ENCODE results near the gene GPN2.

GPN2 gene

GRCh38 chr1:26889551-26890466 is at the start of gene GPN2:
GPN2 (minus strand) TSS chr1:26890283; CDS start chr1:26890096, 187 bp downstream.
- DNase-seq, result peak; percentile 80

- no peak for DNase-seq
These were observed 48.6 kb upstream of the GPN2 start for GRCh38 chr1:26938659-26939025.

- no peak for DNase-seq
These were observed 48.0 kb upstream of the GPN2 start for GRCh38 chr1:26938004-26938658.

GRCh38 chr1:26936823-26937222 is 46.7 kb upstream of the GPN2 start:
- DNase-seq, result no peak

GRCh38 chr1:26932531-26932930 is 42.4 kb upstream of the GPN2 start:
- no peak for DNase-seq

- DNase-seq, result no peak
These were observed 33.6 kb upstream of the GPN2 start for GRCh38 chr1:26923711-26924110.

DNA sequence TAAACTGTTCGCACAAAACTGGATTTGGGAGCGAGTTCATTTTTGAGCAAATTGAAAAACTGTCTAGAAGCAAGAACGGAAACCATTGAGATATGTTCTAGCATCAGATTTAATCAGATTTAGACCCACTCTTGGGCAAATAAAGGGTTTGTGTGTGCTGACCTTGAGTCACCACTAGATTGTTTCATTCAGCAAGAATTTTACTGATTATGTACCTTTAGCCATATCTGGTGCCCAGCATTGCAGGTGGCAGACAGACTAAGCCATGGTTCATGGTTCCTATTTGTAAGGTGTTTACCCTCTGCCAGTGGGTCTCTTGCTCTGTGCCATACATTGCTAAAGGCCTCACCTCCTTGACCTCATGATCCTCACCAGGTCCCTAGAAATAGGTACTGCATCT is 32.8 kb upstream of the GPN2 start:
- no peak for DNase-seq

GRCh38 chr1:26922431-26922729 is 32.3 kb upstream of the GPN2 start:
- DNase-seq, result no peak

DNA sequence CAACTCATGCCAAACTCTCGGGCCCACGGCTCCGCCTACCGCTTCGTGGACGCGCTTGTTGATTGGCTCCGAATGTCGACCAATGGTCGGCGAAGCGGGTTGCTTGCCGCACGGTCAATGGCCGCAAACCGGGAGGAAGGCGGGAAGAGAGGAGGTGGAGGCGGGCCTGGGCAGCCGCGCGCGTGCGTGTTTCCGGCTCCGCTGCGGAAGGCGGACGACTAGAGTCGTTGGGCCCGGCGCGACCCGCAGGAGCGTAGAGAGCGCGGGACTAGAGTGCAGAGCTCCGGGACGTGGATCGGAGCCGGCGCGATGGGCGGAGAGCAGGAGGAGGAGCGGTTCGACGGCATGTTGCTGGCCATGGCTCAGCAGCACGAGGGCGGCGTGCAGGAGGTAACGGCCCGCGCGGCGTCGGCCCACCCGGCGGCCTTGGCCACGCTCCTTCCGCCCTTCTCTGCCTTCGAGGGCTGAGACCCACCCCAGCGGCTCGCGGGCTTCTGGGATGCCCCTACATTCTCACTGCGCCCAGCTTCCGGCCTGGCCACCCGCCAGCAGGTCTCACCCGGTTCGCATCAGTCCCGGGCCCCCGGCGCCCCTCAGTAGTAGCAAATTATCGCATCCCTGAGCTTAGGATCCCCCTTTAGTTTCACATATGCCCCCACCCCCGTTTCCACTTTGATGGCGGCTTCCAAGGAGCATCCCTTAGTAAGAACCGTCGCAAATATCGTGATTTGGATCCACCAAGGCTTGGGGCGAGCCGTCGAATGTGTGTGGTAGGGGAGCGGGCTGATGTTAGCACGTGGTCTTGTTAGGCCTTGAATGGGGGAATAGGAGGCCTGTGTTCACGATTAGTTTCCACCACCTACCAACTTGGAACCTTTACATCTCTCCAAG is 31.7 kb upstream of the GPN2 start, which contains the start of gene NUDC:
Gene NUDC (plus strand): TSS at position 204 of the 891 bp plus-strand sequence. CDS start 106 bp downstream, at position 310.
- peak; percentile 97 for DNase-seq

GRCh38 chr1:26921126-26921539 is 31.1 kb upstream of the GPN2 start:
- DNase-seq, result no peak

DNA sequence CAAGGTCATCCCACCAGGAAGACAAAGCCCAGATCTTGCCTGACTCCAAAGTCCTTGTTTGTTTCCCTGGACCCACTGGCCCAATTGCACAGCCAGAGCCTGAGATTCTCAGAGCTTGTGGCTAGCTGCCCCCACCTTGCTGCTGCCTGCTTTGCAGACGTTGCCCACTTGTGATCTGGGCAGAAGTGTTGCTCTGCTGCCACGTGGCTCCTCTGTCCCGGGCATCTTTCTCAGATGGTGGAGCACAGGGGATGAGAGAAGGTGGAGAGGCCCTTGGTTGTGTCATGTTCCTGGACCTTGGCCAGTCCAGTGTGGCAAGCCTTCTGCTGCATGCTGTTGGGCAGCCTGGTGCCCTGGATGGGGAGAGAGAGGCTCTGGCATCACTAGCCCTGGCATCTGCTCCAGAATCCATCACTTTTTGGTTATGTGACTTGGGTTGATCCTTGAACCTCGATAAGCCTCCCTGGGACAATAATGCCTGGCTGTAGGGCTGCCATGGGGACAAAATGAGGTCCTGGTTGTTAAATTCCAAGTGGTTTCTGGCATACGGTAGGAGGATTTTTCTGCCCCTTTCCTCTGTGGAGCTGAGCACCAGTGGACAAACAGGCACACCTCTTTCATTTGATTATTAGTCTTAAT is 25.2 kb upstream of the GPN2 start:
- peak; percentile 29 for DNase-seq

DNA sequence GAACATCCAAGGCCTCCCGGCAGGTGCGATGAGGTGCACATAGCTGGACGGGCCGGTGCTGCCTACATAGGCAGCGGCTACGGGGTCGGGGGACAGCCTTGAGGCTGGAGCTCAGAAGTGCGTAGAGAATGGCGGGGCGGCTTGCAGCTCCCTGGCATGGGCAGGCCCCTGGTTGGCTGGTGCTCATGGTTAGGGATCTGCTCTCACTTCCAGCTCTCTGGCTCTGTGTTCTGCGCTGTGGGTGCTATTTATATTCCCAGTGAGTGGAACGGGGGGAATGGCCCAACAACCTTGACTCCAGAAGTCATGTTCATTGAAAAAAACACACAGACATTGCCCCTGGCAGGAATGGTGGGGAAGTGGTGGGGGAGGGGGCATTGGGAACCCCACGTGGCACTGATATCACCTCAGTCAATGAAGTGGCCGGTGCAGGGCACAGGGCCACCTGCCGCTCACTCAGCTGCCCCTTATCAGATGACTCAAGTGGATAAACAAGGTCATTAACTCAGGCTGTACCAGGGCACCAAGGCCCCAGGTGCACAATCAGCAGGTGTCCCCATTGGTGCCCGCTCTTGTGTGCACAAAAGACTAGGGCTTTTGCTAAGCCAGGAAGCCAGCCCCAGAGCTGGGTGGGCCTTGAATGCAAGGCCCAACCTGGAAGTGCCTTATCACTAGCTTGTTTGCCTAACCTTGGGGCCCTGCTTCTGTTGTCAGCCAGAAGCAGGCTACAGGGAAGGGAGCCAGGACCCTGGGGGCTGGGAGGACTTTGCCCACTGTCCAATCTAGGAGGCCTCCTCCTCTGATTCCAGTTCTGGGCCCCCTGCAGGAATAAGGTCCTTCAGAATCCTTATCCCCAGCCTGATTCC is 23.9 kb upstream of the GPN2 start, which contains the start of gene NR0B2:
Gene NR0B2 (minus strand): TSS at position 222 of the 866 bp plus-strand sequence. CDS start 35 bp downstream, at position 187.
- peak; percentile 100 for DNase-seq

DNA sequence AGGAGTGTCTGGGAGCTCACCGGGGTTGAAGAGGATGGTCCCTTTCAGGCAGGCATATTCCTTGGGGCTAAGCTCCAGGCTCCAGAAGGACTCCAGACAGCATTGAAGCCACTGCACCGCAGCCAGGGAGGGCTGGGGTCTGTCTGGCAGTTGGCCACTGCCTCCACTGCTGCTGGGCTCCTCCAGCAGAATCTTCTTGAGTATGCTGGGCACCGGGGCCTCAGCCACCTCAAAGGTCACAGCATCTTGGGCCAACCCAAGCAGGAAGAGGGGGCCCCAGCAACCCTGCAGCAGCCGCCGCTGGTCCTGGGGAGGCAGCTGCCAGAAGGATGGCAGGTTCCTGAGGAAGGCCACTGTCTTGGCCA is 23.3 kb upstream of the GPN2 start:
- DNase-seq, result no peak

DNA sequence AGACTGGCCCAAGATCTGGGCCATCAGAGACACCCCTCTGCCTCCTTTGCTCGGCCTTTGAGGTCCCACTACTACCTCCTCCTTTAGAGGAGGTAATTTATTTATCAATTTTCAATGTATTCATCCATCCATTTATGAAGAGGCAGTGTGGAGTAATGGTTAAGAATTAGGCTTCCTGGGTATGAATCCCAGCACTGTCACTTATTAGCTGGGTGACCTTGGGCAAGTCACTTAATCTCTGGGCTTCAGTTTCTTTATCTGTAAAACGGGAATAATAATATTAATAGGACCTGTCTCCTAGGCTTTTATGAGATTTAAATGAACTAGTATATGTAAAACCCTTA is 22.0 kb upstream of the GPN2 start:
- no peak for DNase-seq

- DNase-seq, result no peak
These were observed 21.5 kb upstream of the GPN2 start for GRCh38 chr1:26911399-26912146.

- DNase-seq, result no peak
These were observed 20.5 kb upstream of the GPN2 start for GRCh38 chr1:26910343-26911160.

GRCh38 chr1:26909951-26910342 is 19.9 kb upstream of the GPN2 start:
- DNase-seq, result no peak

- DNase-seq, result no peak
These were observed 17.2 kb upstream of the GPN2 start for GRCh38 chr1:26907071-26907917.

All from DMS153 (cell line).